ENCODE results near the gene GABRR1.

- no peak for TF ChIP-seq CTCF (IDR thresholded peaks at IDR 0.05; ENCODE audit: low read depth, low read length, poor library complexity, severe bottlenecking)
- TF ChIP-seq EZH2phosphoT487 (IDR thresholded peaks at IDR 0.05; ENCODE audit: borderline replicate concordance, low read length) = no peak
Observed at GRCh38 chr6:89183294-89183693, 33.9 kb downstream of the GABRR1 start.
